VCaP (cell line): ENCODE results near the gene C4orf50.

ENCODE experiments used
- H3K27ac ChIP-seq: fragments of 450-650 bp; 2 replicates; pipeline ENCODE4 v1.5.1; 2017
- CTCF ChIP-seq: fragments of 450-650 bp; conservative IDR thresholded peaks from 2 replicates; pipeline ENCODE4 v1.5.1; 2017; ENCODE audit warnings: mild to moderate bottlenecking, moderate library complexity

Gene C4orf50

GRCh38 chr4:5925419-5926200 is 92.6 kb downstream of the C4orf50 start:
- H3K27ac ChIP-seq: no peak overlapping the region
- TF ChIP-seq CTCF: no peak

- no peak for TF ChIP-seq CTCF
- no peak overlapping the region for H3K27ac ChIP-seq
Measured at GRCh38 chr4:5924461-5925125, 93.6 kb downstream of the C4orf50 start.

DNA sequence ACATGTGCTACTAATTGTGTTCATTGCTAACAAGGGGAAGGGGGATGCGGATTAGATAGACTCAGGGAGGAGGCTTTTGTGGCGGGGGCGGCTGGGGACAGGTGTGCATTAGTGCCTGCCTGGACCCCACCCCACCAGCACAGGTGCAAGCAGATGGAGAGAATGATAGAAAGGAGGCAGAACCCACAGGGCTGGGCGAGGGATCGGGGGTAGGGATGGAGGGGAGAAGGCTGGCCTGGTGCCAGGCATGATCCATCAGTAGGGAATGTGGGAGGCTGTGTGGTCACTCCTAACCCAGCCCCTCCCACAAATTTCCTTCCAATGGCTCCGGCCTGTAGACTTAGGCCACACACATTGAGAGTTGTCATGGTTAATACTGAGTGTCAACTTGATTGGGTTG is 94.9 kb downstream of the C4orf50 start:
- H3K27ac ChIP-seq: no peak overlapping the region
- TF ChIP-seq CTCF: no peak

DNA sequence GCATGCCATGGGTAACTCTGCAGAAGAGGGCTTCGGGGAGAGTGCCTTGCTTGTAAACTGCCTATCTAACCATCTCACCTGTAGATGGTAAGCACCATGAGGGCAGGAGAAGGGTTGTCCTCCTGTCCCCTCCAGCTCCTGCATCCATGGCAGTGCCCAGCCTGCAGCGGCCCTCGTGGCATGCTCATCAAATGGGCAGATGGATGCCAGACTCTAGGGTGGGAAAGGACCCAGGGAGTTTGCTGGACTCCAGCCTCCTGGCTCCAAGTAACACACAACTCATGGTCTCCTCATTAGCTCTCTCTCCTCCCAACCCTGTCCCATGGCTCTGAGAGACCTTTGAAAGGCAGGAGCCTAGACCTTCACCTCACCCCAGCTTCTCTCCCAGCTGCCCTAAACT is 95.7 kb downstream of the C4orf50 start:
- no peak overlapping the region for H3K27ac ChIP-seq
- TF ChIP-seq CTCF: no peak

DNA sequence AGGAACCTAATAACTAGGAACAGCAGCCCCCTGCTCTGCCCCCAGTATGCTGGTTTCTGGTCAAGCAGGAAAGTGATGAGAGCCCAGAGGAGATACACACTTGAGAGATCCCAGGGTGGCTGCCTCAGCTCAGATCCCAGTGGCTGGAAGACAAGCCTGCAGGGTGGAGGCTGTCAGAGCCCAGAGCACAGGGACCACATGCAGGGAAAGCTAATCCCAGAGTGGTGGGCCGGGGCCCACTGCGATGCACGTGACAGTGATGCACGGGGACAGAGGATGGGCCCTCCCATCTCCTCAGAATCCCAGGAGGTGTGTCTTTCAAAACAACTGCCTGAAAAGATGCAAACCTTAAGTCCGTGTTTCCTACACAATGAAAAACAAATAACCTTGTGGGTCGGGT is 96.2 kb downstream of the C4orf50 start:
- H3K27ac ChIP-seq: no peak overlapping the region
- no peak for TF ChIP-seq CTCF

DNA sequence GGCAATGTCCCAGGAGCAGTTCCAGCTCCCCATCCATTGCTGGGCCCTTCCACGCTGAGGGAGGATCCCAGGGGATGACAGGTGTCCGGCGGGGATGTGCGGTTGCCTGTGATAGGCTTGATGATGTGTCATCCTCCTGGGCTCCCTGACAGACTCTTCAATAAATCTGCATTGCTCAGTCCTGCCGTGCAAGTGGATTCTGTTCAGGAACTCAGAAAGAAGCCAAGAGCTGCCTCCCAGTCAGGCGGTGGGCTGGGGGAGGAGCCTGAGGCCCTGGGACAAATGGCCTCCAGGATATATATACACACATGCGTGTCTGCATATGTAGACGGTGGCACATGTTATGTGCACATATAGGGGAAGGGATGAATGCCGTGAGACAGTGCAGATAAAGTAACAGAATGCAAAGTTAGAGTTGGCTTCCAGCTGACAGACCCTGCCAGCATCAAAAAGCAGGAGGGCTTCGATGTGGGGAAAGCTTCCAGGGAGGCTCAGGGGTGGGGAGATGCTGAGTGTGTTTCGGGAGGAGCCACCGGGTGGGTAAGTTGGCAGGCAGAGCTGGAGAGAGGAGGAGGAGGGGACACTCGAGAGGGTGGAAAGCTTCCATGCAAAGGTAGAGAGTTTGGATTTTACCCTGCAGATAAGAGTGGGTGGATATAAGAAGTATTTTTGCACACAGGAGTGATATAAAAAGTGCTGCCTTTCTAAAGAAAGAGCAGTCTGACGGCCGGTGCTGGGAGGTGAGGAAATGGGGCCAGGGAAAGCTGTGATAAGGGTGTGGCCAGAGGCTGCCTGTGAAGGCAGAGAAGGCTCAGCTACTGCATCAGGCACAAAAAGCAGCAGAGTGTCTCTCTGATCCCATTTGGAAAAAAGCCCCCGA is 96.9 kb downstream of the C4orf50 start:
- TF ChIP-seq CTCF: no peak
- no peak overlapping the region for H3K27ac ChIP-seq

DNA sequence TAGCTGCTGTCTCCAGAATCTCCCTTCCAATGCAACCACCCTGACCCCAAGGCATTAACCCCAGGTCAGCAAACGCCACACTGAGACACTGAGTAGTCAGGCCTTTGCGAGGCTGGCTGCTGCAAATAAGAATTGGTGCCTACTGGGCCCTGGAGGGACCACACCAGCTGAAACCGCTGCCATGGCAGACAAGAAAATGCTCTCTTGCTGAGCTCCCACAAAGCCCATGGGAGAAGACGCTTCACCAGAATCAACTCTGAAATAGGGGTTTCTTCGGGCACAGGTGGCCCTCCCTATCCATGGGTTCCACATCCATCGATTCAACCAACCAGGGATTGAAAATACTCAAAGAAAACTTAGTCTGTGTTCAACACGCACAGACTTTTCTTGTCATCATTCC is 98.7 kb downstream of the C4orf50 start:
- H3K27ac ChIP-seq: no peak overlapping the region
- no peak for TF ChIP-seq CTCF
